Measurements from ENCODE around the gene NRCAM.

DNA sequence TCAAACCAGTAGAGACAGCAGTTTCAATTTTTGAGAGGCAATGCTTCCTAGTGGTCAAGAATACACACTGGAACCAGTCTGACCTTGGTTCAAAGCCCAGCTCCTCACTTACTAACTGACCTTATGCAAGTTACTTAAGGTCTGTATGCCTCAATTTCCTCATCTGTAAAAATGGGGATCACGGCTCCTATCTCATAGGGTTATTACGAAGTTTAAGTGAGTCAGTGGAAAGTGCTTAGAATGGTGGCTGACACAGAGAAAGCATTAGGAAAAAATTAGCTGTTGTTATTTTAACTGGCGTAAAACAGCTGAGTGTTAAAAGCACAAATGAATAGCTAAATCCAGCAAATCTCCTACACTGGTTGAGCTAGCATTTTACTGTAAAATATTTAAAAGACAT lies 163.7 kb downstream of the NRCAM start:
- TF ChIP-seq, protein P1, sequence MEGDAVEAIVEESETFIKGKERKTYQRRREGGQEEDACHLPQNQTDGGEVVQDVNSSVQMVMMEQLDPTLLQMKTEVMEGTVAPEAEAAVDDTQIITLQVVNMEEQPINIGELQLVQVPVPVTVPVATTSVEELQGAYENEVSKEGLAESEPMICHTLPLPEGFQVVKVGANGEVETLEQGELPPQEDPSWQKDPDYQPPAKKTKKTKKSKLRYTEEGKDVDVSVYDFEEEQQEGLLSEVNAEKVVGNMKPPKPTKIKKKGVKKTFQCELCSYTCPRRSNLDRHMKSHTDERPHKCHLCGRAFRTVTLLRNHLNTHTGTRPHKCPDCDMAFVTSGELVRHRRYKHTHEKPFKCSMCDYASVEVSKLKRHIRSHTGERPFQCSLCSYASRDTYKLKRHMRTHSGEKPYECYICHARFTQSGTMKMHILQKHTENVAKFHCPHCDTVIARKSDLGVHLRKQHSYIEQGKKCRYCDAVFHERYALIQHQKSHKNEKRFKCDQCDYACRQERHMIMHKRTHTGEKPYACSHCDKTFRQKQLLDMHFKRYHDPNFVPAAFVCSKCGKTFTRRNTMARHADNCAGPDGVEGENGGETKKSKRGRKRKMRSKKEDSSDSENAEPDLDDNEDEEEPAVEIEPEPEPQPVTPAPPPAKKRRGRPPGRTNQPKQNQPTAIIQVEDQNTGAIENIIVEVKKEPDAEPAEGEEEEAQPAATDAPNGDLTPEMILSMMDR (IDR thresholded peaks at IDR 0.05; ENCODE audit: low read length) = no peak
- TF ChIP-seq EZH2phosphoT487 (IDR thresholded peaks at IDR 0.05; ENCODE audit: low read length) = no peak
- TF ChIP-seq EZH2 (optimal IDR thresholded peaks at IDR 0.05; ENCODE audit: low read depth, low read length) = no peak

Data from MM.1S (cell line).